ENCODE results near the gene BAZ2B.

Gene BAZ2B

DNA sequence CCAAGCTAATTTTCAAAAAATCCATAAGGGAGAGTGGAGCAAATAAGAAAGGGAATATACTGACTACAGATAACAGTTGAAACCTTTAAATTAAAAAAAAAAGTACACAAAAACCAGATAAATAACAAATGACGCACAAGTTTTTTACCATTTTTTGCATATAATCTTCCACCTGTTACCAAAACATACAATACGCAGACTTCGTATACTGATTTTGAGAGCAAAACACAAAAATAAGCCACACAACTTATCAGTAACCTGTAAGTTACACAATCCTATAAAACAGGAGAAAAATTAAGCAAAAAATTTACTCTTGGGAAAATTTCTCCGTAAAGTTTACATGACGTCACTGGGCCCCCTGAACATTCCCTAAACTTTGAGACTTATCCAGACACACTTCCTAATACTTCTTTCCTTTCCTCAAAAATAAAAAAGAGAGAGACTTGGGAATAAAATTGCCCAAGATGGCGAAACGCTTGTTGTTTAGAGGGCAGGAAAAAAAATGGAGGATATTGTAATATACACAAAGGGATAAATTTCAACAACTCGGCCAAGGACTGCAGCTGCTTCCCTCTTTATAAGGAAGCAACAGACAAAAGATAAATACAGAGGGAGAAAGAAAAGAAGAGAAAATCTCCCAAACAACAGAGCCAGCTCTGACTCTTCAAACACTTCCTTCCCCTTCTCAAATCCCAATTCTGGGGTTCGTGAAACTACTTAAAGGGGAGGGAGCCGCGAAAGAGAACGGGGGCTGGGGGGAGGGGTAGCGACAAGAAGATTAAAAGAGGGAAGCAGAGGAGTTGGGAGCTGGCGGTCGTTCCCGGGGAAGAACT lies 1.6 kb downstream of the BAZ2B start:
- FAIRE-seq = no peak

GRCh38 chr2:159613651-159614285 lies 2.6 kb downstream of the BAZ2B start:
- FAIRE-seq = no peak

DNA sequence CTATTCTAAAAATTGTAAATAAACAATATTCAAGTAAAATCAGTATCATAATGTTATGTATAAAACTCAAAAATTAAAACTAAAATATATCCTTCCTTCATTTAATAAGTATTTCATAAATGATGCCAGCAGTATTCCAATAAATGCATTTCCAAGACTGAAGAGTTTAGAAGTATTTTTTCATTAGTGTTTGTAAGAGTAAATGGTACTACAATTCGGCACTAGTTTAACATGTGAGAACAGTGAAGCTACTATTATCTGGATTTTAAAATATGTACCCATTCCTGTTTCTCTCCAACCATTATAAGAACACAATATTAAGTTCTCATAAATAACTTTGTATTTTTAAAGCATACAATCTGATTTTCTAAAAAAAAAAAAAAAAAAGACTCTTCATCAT lies 3.3 kb downstream of the BAZ2B start:
- FAIRE-seq = no peak

GRCh38 chr2:159612255-159612901 lies 4.0 kb downstream of the BAZ2B start:
- FAIRE-seq = no peak

- no peak for FAIRE-seq
Observed at GRCh38 chr2:159609811-159610549, 6.4 kb downstream of the BAZ2B start.

DNA sequence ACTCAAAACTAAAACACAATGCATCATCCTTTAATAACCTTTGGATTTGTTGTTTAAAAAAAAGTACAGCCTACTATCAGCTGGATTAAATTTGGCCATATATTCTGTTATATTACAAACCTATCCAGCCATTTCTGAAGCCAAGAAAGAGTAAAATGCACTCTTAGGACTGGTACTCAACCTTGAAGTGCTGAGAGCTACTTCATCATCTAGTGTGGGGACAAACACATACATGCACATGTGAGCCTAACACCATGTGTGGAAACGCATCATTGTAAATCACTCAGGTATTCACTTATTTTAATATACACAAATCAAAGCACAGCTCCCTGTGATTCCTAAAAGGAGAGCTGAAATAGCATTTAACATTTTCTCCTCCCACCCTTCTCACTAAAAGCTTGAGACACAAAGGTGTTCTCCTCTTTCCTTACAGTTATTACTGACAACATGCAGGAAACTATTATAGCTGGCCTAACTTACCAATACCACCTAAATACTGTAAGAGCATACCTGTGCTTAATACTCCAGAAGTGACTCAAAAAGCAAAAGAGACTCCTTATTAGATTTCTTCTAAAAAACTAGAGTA lies 7.5 kb downstream of the BAZ2B start:
- no peak for FAIRE-seq

- FAIRE-seq = no peak
Observed at GRCh38 chr2:159608108-159608507, 8.2 kb downstream of the BAZ2B start.

DNA sequence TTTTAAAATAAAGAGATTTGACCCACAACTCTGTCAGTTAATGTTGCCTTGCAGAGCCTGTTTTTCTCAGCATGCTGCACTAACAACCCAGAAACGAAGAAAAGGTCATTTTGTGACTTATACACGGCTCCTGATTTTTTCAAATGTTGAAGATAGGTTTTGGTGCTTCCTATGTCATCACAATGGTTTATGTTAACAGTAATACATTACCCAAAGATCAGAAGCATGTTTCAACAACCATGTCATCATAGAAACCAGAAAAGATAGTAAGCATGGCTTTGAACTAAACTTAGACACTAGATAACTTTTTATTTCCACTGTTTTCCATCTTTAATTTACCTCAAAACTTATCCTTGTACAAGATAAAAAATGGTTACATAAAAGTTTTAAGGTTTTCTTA lies 10.1 kb downstream of the BAZ2B start:
- FAIRE-seq = no peak

GRCh38 chr2:159605441-159606178 lies 10.7 kb downstream of the BAZ2B start:
- no peak for FAIRE-seq

GRCh38 chr2:159604159-159604558 lies 12.2 kb downstream of the BAZ2B start:
- no peak for FAIRE-seq

DNA sequence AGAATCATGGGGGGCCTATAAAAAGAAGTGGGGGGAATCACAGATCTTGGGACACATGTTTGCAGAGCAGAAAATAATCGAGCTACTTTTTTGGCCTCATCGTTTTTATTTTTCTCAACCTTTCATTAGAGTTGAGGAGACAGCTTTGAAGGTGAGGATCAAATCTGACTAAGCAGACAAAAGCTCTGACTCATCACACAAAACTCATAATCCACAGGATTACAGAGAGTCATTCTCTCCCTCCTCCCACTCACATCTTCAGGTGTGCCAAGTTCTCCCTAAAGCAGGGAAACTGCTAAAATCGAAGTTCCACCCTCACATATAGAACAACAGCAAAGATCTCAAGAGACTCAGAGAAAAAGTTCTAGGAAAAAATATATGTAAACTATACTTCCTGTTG lies 15.6 kb downstream of the BAZ2B start:
- peak; percentile 63 for FAIRE-seq

DNA sequence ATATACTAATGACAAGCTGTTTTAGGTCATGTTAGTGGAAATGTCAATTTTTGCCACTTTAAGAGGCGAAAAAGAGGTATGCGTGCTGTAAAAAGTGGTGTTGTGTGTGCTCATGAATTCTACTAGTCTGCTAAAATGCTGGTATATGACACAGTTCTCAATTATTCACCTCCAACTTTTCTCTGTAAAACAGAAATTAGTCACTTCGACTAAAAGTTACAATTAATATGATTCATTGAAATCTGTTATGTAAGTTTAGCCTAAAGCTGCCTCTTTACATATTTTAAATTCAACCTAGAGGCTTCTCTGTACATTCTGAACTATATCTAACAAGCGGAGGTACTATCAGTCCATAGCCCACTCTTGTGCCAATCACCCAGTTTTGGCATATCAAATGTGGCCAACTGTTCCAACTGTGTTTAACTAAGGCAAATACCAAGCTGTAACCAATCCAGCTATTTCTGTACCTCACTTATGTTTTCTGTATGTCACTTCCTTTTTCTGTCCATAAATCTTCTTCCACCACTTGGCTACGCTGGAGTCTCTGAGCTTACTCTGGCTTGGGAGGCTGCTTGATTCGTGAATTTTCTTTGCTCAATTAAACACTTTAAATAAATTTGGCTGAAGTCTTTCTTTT lies 20.8 kb downstream of the BAZ2B start:
- no peak for FAIRE-seq

- FAIRE-seq = no peak
Observed at GRCh38 chr2:159592441-159592840, 23.9 kb downstream of the BAZ2B start.

- FAIRE-seq = no peak
Observed at GRCh38 chr2:159591221-159591620, 25.1 kb downstream of the BAZ2B start.

GRCh38 chr2:159589286-159589685 lies 27.1 kb downstream of the BAZ2B start:
- FAIRE-seq = peak; percentile 3

DNA sequence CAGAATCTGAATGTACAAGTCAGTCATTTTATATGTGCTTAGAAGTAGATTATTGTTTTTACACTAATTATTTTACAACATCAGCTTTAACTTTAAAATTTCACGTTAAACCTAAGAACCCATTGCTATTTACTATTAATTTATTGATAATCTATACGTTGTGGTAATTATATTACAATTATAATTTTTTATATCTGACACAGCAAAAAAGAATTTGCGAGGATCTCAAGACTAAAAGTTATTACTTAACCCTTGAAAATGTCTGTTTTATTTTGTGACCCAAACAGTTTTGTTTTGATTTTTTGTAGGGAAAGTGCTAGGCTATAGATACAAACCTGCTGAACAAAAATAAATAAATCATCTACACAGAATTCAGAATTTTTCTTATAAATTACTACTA lies 30.3 kb downstream of the BAZ2B start:
- FAIRE-seq = peak; percentile 75

DNA sequence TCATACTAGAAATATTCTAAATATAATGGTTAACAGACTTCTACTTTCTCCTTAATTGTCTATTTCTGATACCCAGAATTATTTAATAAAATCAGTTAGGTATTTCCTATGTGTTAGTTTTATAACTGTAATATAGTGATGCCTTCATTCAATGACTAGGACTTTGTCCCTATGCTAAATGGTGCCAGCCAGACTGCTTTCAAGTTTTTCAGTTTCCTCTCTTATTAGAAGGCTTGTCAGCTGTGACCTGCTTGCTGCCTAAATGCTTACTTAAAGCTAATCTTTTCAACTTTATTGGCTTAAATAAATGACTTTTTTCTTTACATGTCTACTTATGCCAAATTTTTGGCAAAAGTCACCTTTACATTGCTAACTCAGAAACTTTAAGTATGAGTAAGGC lies 30.7 kb downstream of the BAZ2B start:
- FAIRE-seq = peak; percentile 25

GRCh38 chr2:159584796-159585195 lies 31.6 kb downstream of the BAZ2B start:
- FAIRE-seq = no peak

DNA sequence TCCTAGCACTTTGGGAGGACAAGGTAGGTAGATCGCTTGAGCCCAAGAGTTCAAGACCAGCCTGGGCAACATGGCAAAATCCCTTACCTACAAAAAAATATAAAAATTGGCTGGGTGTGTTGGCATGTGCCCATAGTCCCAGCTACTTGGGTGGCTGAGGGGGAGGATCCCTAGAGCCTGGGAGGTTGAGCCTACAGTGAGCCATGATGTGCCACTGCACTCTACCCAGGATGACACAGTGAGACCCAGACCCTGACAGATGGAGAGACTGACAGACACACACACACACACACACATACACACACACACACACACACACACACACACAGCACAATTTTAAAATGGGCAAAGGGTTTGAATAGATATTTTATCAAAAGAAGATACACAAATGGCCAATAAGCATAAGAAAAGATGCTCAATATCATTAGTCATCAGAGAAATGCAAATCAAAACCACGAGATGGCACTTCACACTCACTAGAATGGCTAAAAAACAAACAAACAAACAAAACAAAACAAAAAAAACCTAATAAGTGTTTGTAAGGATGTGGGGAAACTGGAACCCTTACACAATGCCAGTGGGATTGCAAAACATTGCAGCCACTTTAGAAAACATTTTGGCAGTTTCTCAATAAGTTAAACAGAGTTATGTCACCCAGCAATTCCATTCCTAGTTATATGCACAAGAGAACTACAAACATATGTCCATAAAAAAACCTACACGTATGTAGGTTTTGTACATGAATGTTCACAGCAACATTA lies 42.3 kb downstream of the BAZ2B start:
- no peak for FAIRE-seq

DNA sequence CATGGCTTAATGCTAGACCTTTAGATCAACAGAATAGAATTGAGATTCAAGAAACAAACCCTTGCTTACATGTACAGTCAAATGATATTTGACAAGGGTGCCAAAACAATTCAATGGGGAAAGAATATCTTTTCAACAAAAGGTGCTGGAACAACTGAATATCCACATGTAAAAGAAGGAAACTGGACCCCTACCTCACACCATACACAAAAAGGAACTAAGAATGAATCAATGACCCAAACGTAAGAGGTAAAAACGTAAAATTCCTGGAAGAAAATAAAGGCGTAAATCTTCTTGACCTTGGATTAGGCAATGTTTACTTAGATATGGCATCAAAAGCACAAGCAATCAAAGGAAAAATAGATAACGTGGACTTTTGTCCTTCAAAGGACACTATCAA lies 43.1 kb downstream of the BAZ2B start:
- no peak for FAIRE-seq

DNA sequence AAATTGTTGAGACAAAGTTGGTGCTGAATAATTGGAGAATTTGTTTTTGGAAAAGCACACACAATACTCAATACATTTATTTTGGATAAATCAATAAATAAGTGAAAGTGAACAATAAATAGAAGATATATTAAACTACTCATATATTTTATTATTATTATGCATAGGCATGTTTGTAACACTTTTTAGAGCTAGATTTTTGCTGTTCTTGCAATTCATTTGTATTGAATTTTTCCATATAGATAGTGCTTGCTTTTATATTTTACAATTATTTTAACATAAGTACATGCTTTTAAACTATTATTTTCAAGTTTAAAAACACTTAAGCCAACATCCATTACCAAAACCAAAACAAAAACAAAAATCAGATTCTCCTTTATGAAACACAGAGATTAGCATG lies 43.9 kb downstream of the BAZ2B start:
- FAIRE-seq = peak; percentile 42
